DMS153 treated with DMSO at 0.1 percent for 48 hours (cell line): ENCODE results near the gene FAM219A.
"Not testable (repeated sequence)": the region's sequence is repeated elsewhere in the genome, so short reads cannot be mapped to it uniquely, and the experiment has no call there.

ENCODE experiments used
- DNase-seq: peaks from one replicate; lab custom pipeline; 2025; ENCODE audit not compliant: unreplicated experiment; lab: John Stamatoyannopoulos, UW

Gene FAM219A

GRCh38 chr9:34443976-34444375 is 14.4 kb downstream of the FAM219A start:
- DNase-seq: no peak

- no peak for DNase-seq
Observed at GRCh38 chr9:34443533-34443932, 14.8 kb downstream of the FAM219A start.

- DNase-seq: no peak
Observed at GRCh38 chr9:34442770-34443169, 15.6 kb downstream of the FAM219A start.

- DNase-seq: no peak
Observed at GRCh38 chr9:34440017-34440416, 18.4 kb downstream of the FAM219A start.

GRCh38 chr9:34438465-34438864 is 19.9 kb downstream of the FAM219A start:
- DNase-seq: not testable (repeated sequence)

- DNase-seq: not testable (repeated sequence)
Observed at GRCh38 chr9:34437926-34438307, 20.5 kb downstream of the FAM219A start.

- DNase-seq: peak; percentile 12
Observed at GRCh38 chr9:34437006-34437925, 21.1 kb downstream of the FAM219A start.

- no peak for DNase-seq
Observed at GRCh38 chr9:34431667-34432066, 26.7 kb downstream of the FAM219A start.

GRCh38 chr9:34430843-34431437 is 27.4 kb downstream of the FAM219A start:
- DNase-seq: peak; percentile 81

- DNase-seq: no peak
Observed at GRCh38 chr9:34428325-34428958, 29.9 kb downstream of the FAM219A start.

- DNase-seq: no peak
Observed at GRCh38 chr9:34426347-34427074, 31.9 kb downstream of the FAM219A start.

GRCh38 chr9:34419716-34420504 is 38.5 kb downstream of the FAM219A start:
- no peak for DNase-seq

- peak; percentile 43 for DNase-seq
Observed at GRCh38 chr9:34417734-34418133, 40.6 kb downstream of the FAM219A start.

GRCh38 chr9:34413231-34413852 is 45.0 kb downstream of the FAM219A start:
- DNase-seq: no peak

- no peak for DNase-seq
Observed at GRCh38 chr9:34412336-34412735, 46.0 kb downstream of the FAM219A start.

- DNase-seq: no peak
Observed at GRCh38 chr9:34409154-34409553, 49.2 kb downstream of the FAM219A start.

- no peak for DNase-seq
Observed at GRCh38 chr9:34408173-34408572, 50.2 kb downstream of the FAM219A start.

GRCh38 chr9:34406219-34406618 is 52.2 kb downstream of the FAM219A start:
- no peak for DNase-seq

- no peak for DNase-seq
Observed at GRCh38 chr9:34405719-34406118, 52.7 kb downstream of the FAM219A start.
